ENCODE data around the gene DLX4.

GRCh38 chr17:50003911-50004310 is 34.9 kb downstream of the DLX4 start:
- TF ChIP-seq CTCF (IDR thresholded peaks at IDR 0.05), result no peak
- TF ChIP-seq TEAD4 (CRISPR knock-in tag; IDR thresholded peaks at IDR 0.05), result no peak
- no peak for TF ChIP-seq ATF1 (CRISPR knock-in tag; IDR thresholded peaks at IDR 0.05)
- TF ChIP-seq TCF7 (CRISPR knock-in tag; IDR thresholded peaks at IDR 0.05; ENCODE audit: low read depth), result no peak
- TF ChIP-seq ETV6 (CRISPR knock-in tag; IDR thresholded peaks at IDR 0.05), result no peak
- TF ChIP-seq E2F4 (CRISPR knock-in tag; IDR thresholded peaks at IDR 0.05; ENCODE audit: borderline replicate concordance, low read depth), result no peak
